Smooth muscle cell (in vitro differentiated cells): Measurements from ENCODE around the gene LYPD6B. TPM values are rescaled to one million over a fixed set of nuclear protein-coding genes. Genes with fewer than 3 reads are reported as not detected.

Experiments
- DNase-seq: peaks from one replicate; lab custom pipeline; 2025; ENCODE audit not compliant: unreplicated experiment; lab: John Stamatoyannopoulos, UW
- H2AFZ ChIP-seq: fragments of 200-600 bp; sonication (generic); 2 replicates; pipeline ENCODE4 v1.6.0; 2016; ENCODE audit warnings: antibody characterized with exemption, low read depth, mild to moderate bottlenecking
- H3F3A ChIP-seq: fragments of 200-600 bp; sonication (generic); 2 replicates; pipeline ENCODE4 v1.6.0; 2017; ENCODE audit warnings: antibody characterized with exemption, low read depth
- H3K27ac ChIP-seq: fragments of 200-600 bp; sonication (generic); 2 replicates; pipeline ENCODE4 v1.5.1; 2016; ENCODE audit warnings: low read depth, mild to moderate bottlenecking
- H3K27me3 ChIP-seq: fragments of 200-600 bp; sonication (generic); 2 replicates; pipeline ENCODE4 v1.6.1; 2016; ENCODE audit warnings: low read depth, mild to moderate bottlenecking
- H3K36me3 ChIP-seq: fragments of 200-600 bp; sonication (generic); 2 replicates; pipeline ENCODE4 v1.5.1; 2016; ENCODE audit warnings: low read depth
- H3K4me1 ChIP-seq: fragments of 200-600 bp; sonication (generic); 2 replicates; pipeline ENCODE4 v1.5.1; 2016; ENCODE audit warnings: low read depth
- H3K4me2 ChIP-seq: fragments of 200-600 bp; sonication (generic); 2 replicates; pipeline ENCODE4 v1.6.0; 2016; ENCODE audit warnings: mild to moderate bottlenecking
- H3K4me3 ChIP-seq: fragments of 200-600 bp; sonication (generic); 2 replicates; pipeline ENCODE4 v1.5.1; 2016; ENCODE audit warnings: mild to moderate bottlenecking
- H3K79me2 ChIP-seq: fragments of 200-600 bp; sonication (generic); 2 replicates; pipeline ENCODE4 v1.6.0; 2016; ENCODE audit warnings: low read depth, mild to moderate bottlenecking
- H3K9ac ChIP-seq: fragments of 200-600 bp; sonication (generic); 2 replicates; pipeline ENCODE4 v1.6.0; 2016; ENCODE audit warnings: low read depth
- H3K9me3 ChIP-seq: fragments of 200-600 bp; sonication (generic); replicated peaks from 2 replicates; pipeline ENCODE4 v1.5.1; 2016; ENCODE audit warnings: low read depth
- H4K20me1 ChIP-seq: fragments of 200-600 bp; sonication (generic); 2 replicates; pipeline ENCODE4 v1.6.0; 2016; ENCODE audit warnings: low read depth
- CTCF ChIP-seq: fragments of 200-600 bp; sonication (generic); IDR thresholded peaks from 2 replicates; pipeline ENCODE4 v1.5.1; 2017; ENCODE audit warnings: borderline replicate concordance, mild to moderate bottlenecking, antibody characterized with exemption; ENCODE audit not compliant: insufficient read depth, poor library complexity, severe bottlenecking
- WGBS: methylation state at CpG from one replicate; pipeline ENCODE4 v1.1.7; 2016; ENCODE audit warnings: low lambda C conversion rate; 5-methylcytosine and 5-hydroxymethylcytosine counted together
- polyA plus RNA-seq: library from polyadenylated mRNA; unstranded; fragments of >200 nt; fragmentation: Nextera tagmentation; extraction: Ambion mirVana; gene quantifications from 2 replicates; pipeline ENCODE4 v1.2.1, GENCODE V29; 2016
- total RNA-seq: library from RNA; depleted of rRNA; stranded (reverse); fragments of >200 nt; gene quantifications from 2 replicates; pipeline ENCODE4 v1.2.3, GENCODE V29; 2014

Gene LYPD6B
- total and polyA plus RNA-seq, 2 experiments from 2014 or later, result 4.9 to 10.6 TPM

GRCh38 chr2:149129433-149129832, 90.9 kb downstream of the LYPD6B start:
- Histone ChIP-seq H3K4me1 (peaks cover 8% of the 10 kb centered on the region), H3F3A (no peaks in the 10 kb centered on the region), H3K27me3 (peaks cover 17% of the 10 kb centered on the region), H3K36me3 (no peaks in the 10 kb centered on the region), H3K79me2 (no peaks in the 10 kb centered on the region), H2AFZ (no peak overlapping the region), H3K4me3 (no peak overlapping the region), H4K20me1 (no peaks in the 10 kb centered on the region), H3K4me2 (no peak overlapping the region), H3K9ac (no peak overlapping the region), H3K9me3 (no peaks in the 10 kb centered on the region), H3K27ac (no peak overlapping the region)
- DNase-seq, result no peak
- no peak for TF ChIP-seq CTCF
- 10% methylated on average over 2 of the region's 2 CpGs for WGBS

- H3F3A ChIP-seq, result no peaks in the 10 kb centered on the region
- no peak for DNase-seq
- no peaks in the 10 kb centered on the region for H3K36me3 ChIP-seq
- no peaks in the 10 kb centered on the region for H3K79me2 ChIP-seq
- no peak overlapping the region for H2AFZ ChIP-seq
- no peak overlapping the region for H3K9ac ChIP-seq
- no peaks in the 10 kb centered on the region for H3K4me1 ChIP-seq
- H4K20me1 ChIP-seq, result no peaks in the 10 kb centered on the region
- WGBS, result 92% methylated on average over 3 of the region's 3 CpGs
- no peak overlapping the region for H3K4me3 ChIP-seq
- peaks cover 18% of the 10 kb centered on the region for H3K27me3 ChIP-seq
- H3K9me3 ChIP-seq, result no peaks in the 10 kb centered on the region
- H3K4me2 ChIP-seq, result no peak overlapping the region
- no peak overlapping the region for H3K27ac ChIP-seq
- TF ChIP-seq CTCF, result no peak
Observed at GRCh38 chr2:149132339-149132738, 93.8 kb downstream of the LYPD6B start.

- Histone ChIP-seq H3K36me3 (no peaks in the 10 kb centered on the region), H3K4me3 (no peak overlapping the region), H3K27ac (no peak overlapping the region), H3K9me3 (no peaks in the 10 kb centered on the region), H2AFZ (no peak overlapping the region), H4K20me1 (no peaks in the 10 kb centered on the region), H3K79me2 (no peaks in the 10 kb centered on the region), H3K4me1 (no peaks in the 10 kb centered on the region), H3K27me3 (peaks cover 22% of the 10 kb centered on the region), H3K9ac (no peak overlapping the region), H3K4me2 (no peak overlapping the region), H3F3A (no peaks in the 10 kb centered on the region)
- DNase-seq, result no peak
- no peak for TF ChIP-seq CTCF
- 17% methylated on average over 1 of the region's 1 CpG for WGBS
Observed at GRCh38 chr2:149132901-149133300, 94.4 kb downstream of the LYPD6B start.

GRCh38 chr2:149134335-149134923, 95.9 kb downstream of the LYPD6B start:
- TF ChIP-seq CTCF, result no peak
- Histone ChIP-seq H3K79me2 (no peaks in the 10 kb centered on the region), H3F3A (no peaks in the 10 kb centered on the region), H3K9me3 (no peaks in the 10 kb centered on the region), H3K27me3 (peaks cover 33% of the 10 kb centered on the region), H3K27ac (no peak overlapping the region), H3K4me1 (no peaks in the 10 kb centered on the region), H3K4me2 (no peak overlapping the region), H3K36me3 (no peaks in the 10 kb centered on the region), H3K9ac (no peak overlapping the region), H2AFZ (no peak overlapping the region), H4K20me1 (no peaks in the 10 kb centered on the region), H3K4me3 (no peak overlapping the region)
- 68% methylated on average over 5 of the region's 5 CpGs for WGBS
- no peak for DNase-seq
